Astrocyte (in vitro differentiated cells and primary cell): Measurements from ENCODE around the gene PKP1. TPM values are rescaled to one million over a fixed set of nuclear protein-coding genes. Genes with fewer than 3 reads are reported as not detected.

Source experiments
- DNase-seq: peaks from one replicate; pipeline ENCODE4 v3.0.0-alpha.2; 2010; ENCODE audit warnings: low read depth
- FAIRE-seq: peaks from 2 replicates; lab custom pipeline; 2011; peaks lifted over from hg19 to GRCh38; lab: Jason Lieb, UNC
- H2AFZ ChIP-seq: 2 replicates; pipeline ENCODE4 v1.6.0; 2012; ENCODE audit warnings: low read depth, low read length, inconsistent platforms
- H3K27ac ChIP-seq: 2 replicates; pipeline ENCODE4 v1.5.1; 2011; ENCODE audit warnings: low read depth, low read length, inconsistent platforms
- H3K27me3 ChIP-seq: 2 replicates; pipeline ENCODE4 v1.6.0; 2011; ENCODE audit warnings: low read length, inconsistent platforms; ENCODE audit not compliant: insufficient read depth
- H3K36me3 ChIP-seq: 2 replicates; pipeline ENCODE4 v1.5.1; 2011; ENCODE audit warnings: low read length, inconsistent platforms; ENCODE audit not compliant: insufficient read depth
- H3K4me1 ChIP-seq: 2 replicates; pipeline ENCODE4 v1.5.1; 2011; ENCODE audit warnings: low read length, inconsistent platforms; ENCODE audit not compliant: insufficient read depth
- H3K4me2 ChIP-seq: 2 replicates; pipeline ENCODE4 v1.6.0; 2012; ENCODE audit warnings: low read length, inconsistent platforms
- H3K4me3 ChIP-seq: 2 replicates; pipeline ENCODE4 v1.5.1; 2011; ENCODE audit warnings: low read depth, mild to moderate bottlenecking, low read length, inconsistent platforms; ENCODE audit not compliant: insufficient read depth
- H3K79me2 ChIP-seq: 2 replicates; pipeline ENCODE4 v1.6.0; 2012; ENCODE audit warnings: mild to moderate bottlenecking, low read length, inconsistent platforms; ENCODE audit not compliant: insufficient read depth
- H3K9ac ChIP-seq: 2 replicates; pipeline ENCODE4 v1.6.0; 2012; ENCODE audit warnings: mild to moderate bottlenecking, low read length, inconsistent platforms
- H3K9me3 ChIP-seq: 2 replicates; pipeline ENCODE4 v1.5.1; 2012; ENCODE audit warnings: low read depth, mild to moderate bottlenecking, low read length, inconsistent platforms; ENCODE audit not compliant: insufficient read depth
- H4K20me1 ChIP-seq: 2 replicates; pipeline ENCODE4 v1.6.0; 2012; ENCODE audit warnings: low read length, inconsistent platforms; ENCODE audit not compliant: insufficient read depth
- H3K27ac Mint-ChIP-seq: one replicate; pipeline ENCODE4 v1.8.0; 2021; ENCODE audit warnings: mild to moderate bottlenecking, mixed read lengths; ENCODE audit not compliant: unreplicated experiment
- H3K27me3 Mint-ChIP-seq: one replicate; pipeline ENCODE4 v1.8.0; 2021; ENCODE audit warnings: low read depth, mixed read lengths; ENCODE audit not compliant: unreplicated experiment
- H3K36me3 Mint-ChIP-seq: one replicate; pipeline ENCODE4 v1.8.0; 2021; ENCODE audit warnings: low read depth, mixed read lengths; ENCODE audit not compliant: unreplicated experiment
- H3K4me1 Mint-ChIP-seq: one replicate; pipeline ENCODE4 v1.8.0; 2021; ENCODE audit warnings: low read depth, mixed read lengths; ENCODE audit not compliant: unreplicated experiment
- H3K4me3 Mint-ChIP-seq: one replicate; pipeline ENCODE4 v1.8.0; 2021; ENCODE audit warnings: mild to moderate bottlenecking, moderate library complexity, mixed read lengths; ENCODE audit not compliant: unreplicated experiment
- H3K9me3 Mint-ChIP-seq: one replicate; pipeline ENCODE4 v1.8.0; 2021; ENCODE audit warnings: mild to moderate bottlenecking, mixed read lengths; ENCODE audit not compliant: unreplicated experiment
- EZH2 ChIP-seq: IDR thresholded peaks from 2 replicates; pipeline ENCODE4 v1.6.1; 2012; ENCODE audit warnings: mild to moderate bottlenecking, low read length, inconsistent platforms; ENCODE audit not compliant: insufficient read depth
- total RNA-seq: library from RNA; stranded (reverse); gene quantifications from 2 replicates; pipeline ENCODE4 v1.2.1, GENCODE V29; 2021
- TF ChIP-seq, protein P1 (sequence below): IDR thresholded peaks from 2 replicates; pipeline ENCODE4 v1.5.1; 2011; ENCODE audit warnings: low read depth, mild to moderate bottlenecking, inconsistent platforms, low read length, moderate library complexity; ENCODE audit not compliant: insufficient read depth

Gene PKP1
- total RNA-seq, 1 donor from 2014 or later: 0.07 TPM

DNA sequence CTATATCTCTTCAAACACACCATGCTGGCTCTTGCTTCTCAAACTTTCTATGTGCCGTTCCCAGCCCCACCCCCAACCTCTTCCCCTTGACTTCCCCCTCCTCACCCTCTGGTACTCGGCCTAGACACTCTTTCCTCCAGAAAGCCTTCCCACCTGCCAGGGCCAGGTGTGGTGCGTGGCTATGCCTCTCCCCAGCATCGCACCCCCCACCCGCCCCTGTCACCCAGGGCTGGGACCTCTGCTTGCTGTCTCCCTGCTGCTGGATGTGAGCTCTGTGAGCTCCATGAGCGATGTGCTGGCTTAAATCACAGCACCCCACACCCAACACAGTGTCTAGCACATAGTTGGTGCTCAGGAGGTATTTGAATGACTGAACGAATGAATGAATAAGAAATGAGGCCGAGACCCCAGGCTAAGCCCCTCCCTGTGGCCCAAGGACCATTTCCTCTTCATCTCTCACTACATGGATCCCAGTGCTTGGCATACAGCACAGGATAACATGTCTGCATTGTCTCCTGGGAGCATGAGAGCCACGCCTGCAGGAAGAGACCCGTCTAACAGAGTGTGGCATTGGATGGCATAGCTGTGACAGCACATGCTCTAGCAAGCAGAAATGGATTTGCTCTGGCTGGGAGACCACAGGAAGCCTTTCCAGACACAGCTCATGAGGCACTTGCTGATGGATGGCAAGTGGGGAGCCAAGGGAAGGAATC, 74.5 kb downstream of the PKP1 start:
- no peak overlapping the region for H3K4me3 ChIP-seq
- H3K27me3 ChIP-seq: peaks cover 13% of the 10 kb centered on the region
- H3K4me2 ChIP-seq: no peak overlapping the region
- Mint-ChIP-seq H3K36me3 (peaks cover 4% of the 10 kb centered on the region), H3K27me3 (peaks cover 51% of the 10 kb centered on the region), H3K4me1 (peaks cover 13% of the 10 kb centered on the region), H3K4me3 (no peak overlapping the region), H3K27ac (no peak overlapping the region), H3K9me3 (no peaks in the 10 kb centered on the region)
- TF ChIP-seq, protein P1, sequence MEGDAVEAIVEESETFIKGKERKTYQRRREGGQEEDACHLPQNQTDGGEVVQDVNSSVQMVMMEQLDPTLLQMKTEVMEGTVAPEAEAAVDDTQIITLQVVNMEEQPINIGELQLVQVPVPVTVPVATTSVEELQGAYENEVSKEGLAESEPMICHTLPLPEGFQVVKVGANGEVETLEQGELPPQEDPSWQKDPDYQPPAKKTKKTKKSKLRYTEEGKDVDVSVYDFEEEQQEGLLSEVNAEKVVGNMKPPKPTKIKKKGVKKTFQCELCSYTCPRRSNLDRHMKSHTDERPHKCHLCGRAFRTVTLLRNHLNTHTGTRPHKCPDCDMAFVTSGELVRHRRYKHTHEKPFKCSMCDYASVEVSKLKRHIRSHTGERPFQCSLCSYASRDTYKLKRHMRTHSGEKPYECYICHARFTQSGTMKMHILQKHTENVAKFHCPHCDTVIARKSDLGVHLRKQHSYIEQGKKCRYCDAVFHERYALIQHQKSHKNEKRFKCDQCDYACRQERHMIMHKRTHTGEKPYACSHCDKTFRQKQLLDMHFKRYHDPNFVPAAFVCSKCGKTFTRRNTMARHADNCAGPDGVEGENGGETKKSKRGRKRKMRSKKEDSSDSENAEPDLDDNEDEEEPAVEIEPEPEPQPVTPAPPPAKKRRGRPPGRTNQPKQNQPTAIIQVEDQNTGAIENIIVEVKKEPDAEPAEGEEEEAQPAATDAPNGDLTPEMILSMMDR: no peak
- H4K20me1 ChIP-seq: no peaks in the 10 kb centered on the region
- H2AFZ ChIP-seq: no peak overlapping the region
- no peaks in the 10 kb centered on the region for H3K4me1 ChIP-seq
- H3K9ac ChIP-seq: no peak overlapping the region
- no peaks in the 10 kb centered on the region for H3K79me2 ChIP-seq
- DNase-seq (no peak), FAIRE-seq (no peak)
- no peaks in the 10 kb centered on the region for H3K9me3 ChIP-seq
- H3K36me3 ChIP-seq: no peaks in the 10 kb centered on the region
- no peak overlapping the region for H3K27ac ChIP-seq

DNA sequence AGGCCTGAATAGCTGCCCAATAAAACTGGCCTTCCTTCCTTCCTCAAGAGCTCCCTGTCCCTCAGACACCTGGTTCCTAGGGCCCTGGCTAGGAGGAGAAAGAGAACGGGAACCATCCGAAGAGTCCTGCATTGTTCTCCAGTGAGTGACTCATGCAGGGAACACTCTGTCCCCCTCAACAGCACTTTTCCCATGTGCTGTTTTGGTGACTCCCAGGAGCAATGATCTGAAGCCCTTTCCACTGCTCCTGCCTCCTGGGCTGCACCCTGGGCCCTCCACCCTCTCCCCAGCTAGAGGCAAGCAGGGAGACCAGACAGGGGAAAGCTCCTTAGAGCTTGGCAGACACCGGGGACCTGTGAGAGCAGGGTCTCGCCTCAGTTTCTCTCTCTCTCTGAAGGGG, 75.3 kb downstream of the PKP1 start:
- Histone ChIP-seq H4K20me1 (no peaks in the 10 kb centered on the region), H3K4me2 (no peak overlapping the region), H2AFZ (no peak overlapping the region), H3K79me2 (no peaks in the 10 kb centered on the region), H3K27ac (no peak overlapping the region), H3K4me1 (no peaks in the 10 kb centered on the region), H3K9ac (no peak overlapping the region), H3K4me3 (no peak overlapping the region), H3K9me3 (no peaks in the 10 kb centered on the region), H3K36me3 (no peaks in the 10 kb centered on the region), H3K27me3 (peaks cover 12% of the 10 kb centered on the region)
- no peak for TF ChIP-seq EZH2
- TF ChIP-seq, protein P1: no peak
- H3K27ac Mint-ChIP-seq: no peak overlapping the region
- no peaks in the 10 kb centered on the region for H3K9me3 Mint-ChIP-seq
- FAIRE-seq: no peak
- no peak for DNase-seq
- peaks cover 3% of the 10 kb centered on the region for H3K36me3 Mint-ChIP-seq
- peaks cover 13% of the 10 kb centered on the region for H3K4me1 Mint-ChIP-seq
- H3K4me3 Mint-ChIP-seq: no peak overlapping the region
- peaks cover 50% of the 10 kb centered on the region for H3K27me3 Mint-ChIP-seq

DNA sequence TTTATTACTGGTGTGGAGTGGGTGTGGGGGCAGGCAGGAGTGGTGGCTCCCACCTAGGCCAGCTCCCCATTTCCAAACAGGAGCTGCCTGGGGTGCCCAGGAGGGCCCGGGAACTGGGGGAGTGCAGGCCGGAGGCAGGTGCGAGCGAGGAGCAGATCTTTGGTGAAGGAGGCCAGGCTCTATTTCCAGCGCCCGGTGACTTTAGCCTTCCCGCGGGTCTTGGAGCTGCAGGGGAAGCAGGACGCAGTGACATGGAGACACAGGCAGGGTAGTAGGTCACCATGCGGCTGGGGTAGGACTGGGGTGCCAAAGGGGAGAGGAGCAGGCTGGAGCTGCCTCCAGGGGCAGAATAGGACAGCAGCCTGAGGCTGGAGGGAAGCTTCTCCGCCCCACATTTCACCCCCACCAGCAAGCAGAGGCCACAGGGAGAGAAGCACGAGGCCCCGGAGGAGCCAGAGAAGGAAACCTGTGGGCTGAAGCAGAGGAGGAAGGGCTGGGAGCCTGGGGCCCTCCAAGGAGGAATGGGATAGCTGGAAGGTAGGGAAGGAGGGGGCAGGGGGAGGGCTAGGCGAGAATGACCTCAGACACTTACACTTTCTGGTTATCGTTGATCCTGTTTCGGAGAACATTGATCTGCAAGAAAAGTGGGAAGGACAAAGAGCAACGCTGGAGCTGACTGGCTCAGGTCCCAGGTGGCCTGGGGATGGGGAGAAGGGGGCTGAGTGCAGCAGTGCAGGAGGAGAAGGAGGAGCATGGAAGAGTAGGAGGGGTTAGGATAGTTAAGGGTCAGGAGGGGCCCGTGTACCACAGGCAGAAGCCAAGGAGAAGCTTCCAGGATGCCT, 75.9 kb downstream of the PKP1 start:
- Histone ChIP-seq H3K27me3 (peaks cover 12% of the 10 kb centered on the region), H3K4me3 (no peak overlapping the region), H3K9me3 (no peaks in the 10 kb centered on the region), H3K79me2 (no peaks in the 10 kb centered on the region), H3K36me3 (no peaks in the 10 kb centered on the region), H3K9ac (no peak overlapping the region), H3K27ac (no peak overlapping the region), H2AFZ (no peak overlapping the region), H3K4me2 (no peak overlapping the region), H4K20me1 (no peaks in the 10 kb centered on the region), H3K4me1 (no peaks in the 10 kb centered on the region)
- Mint-ChIP-seq H3K36me3 (peaks cover 2% of the 10 kb centered on the region), H3K27me3 (peaks cover 44% of the 10 kb centered on the region), H3K4me1 (peaks cover 13% of the 10 kb centered on the region), H3K9me3 (no peaks in the 10 kb centered on the region), H3K4me3 (no peak overlapping the region), H3K27ac (no peak overlapping the region)
- FAIRE-seq (no peak), DNase-seq (no peak)
- TF ChIP-seq, protein P1: no peak
- no peak for TF ChIP-seq EZH2
